GM19351 (cell line): ENCODE data around the gene TAF4B.
"Not testable (repeated sequence)": the region's sequence is repeated elsewhere in the genome, so short reads cannot be mapped to it uniquely, and the experiment has no call there.

Experiments
- ATAC-seq: cut with Tn5 transposase; IDR thresholded peaks from one replicate; pipeline ENCODE4 v1.9.1; 2021; ENCODE audit warnings: mild to moderate bottlenecking, moderate library complexity; ENCODE audit not compliant: unreplicated experiment

The TAF4B gene, protein sequence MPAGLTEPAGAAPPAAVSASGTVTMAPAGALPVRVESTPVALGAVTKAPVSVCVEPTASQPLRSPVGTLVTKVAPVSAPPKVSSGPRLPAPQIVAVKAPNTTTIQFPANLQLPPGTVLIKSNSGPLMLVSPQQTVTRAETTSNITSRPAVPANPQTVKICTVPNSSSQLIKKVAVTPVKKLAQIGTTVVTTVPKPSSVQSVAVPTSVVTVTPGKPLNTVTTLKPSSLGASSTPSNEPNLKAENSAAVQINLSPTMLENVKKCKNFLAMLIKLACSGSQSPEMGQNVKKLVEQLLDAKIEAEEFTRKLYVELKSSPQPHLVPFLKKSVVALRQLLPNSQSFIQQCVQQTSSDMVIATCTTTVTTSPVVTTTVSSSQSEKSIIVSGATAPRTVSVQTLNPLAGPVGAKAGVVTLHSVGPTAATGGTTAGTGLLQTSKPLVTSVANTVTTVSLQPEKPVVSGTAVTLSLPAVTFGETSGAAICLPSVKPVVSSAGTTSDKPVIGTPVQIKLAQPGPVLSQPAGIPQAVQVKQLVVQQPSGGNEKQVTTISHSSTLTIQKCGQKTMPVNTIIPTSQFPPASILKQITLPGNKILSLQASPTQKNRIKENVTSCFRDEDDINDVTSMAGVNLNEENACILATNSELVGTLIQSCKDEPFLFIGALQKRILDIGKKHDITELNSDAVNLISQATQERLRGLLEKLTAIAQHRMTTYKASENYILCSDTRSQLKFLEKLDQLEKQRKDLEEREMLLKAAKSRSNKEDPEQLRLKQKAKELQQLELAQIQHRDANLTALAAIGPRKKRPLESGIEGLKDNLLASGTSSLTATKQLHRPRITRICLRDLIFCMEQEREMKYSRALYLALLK

GRCh38 chr18:26226229-26227050, at the start of gene TAF4B:
TAF4B (plus strand) TSS chr18:26226445; CDS start chr18:26226934, 489 bp downstream.
- ATAC-seq = peak; percentile 81

- no peak for ATAC-seq
These were observed 44.9 kb upstream of the TAF4B start for GRCh38 chr18:26181343-26181826.

DNA sequence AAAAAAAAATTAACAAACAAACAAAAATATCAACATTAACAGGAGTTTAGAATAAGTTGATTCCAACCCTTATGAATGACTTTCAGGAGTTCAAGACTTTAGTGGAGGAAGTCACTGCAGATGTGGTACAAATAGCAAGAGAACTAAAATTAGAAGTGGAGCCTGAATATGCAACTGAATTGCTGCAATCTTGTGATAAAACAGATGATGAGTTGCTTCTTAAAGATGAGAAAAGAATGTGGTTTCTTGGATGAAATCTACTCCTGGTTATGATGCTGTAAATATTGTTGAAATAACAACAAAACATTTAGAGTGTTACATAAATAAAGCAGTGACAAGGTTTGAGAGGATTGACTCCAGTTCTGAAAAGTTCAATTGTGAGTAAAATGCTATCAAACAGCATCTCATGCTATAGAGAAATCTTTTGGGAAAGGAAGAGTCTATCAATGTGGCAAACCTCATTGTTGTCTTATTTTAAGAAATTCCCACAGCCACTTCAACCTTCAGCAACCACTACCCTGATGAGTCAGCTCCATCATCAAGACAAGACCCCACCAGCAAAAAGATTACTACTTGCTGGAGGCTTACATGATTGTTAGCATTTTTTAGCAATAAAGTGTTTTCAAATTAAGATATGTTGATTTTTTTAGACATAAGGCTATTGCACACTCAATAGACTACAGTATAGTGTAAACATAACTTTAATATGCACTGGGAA, 42.7 kb upstream of the TAF4B start:
- ATAC-seq = no peak

GRCh38 chr18:26185267-26185666, 41.0 kb upstream of the TAF4B start:
- no peak for ATAC-seq

DNA sequence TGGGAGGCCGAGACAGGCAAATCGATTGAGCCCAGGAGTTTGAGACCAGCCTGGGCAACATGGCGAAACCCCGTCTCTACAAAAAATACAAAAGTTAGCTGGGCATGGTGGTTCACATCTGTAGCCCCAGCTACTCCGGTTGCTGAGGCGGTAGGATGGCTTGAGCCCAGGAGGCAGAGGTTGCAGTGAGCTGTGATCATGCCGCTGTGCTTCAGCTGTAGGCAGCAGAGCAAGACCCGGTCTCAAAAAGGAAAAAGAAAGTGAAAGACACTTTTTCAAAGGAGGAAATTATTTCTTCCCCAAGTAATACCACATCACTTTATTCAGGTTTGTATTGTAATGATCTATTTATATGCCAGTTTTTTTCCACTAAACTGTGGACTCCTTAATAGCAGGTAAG, 35.7 kb upstream of the TAF4B start:
- peak; percentile 85 for ATAC-seq

- ATAC-seq = no peak
These were observed 34.0 kb upstream of the TAF4B start for GRCh38 chr18:26192233-26192632.

DNA sequence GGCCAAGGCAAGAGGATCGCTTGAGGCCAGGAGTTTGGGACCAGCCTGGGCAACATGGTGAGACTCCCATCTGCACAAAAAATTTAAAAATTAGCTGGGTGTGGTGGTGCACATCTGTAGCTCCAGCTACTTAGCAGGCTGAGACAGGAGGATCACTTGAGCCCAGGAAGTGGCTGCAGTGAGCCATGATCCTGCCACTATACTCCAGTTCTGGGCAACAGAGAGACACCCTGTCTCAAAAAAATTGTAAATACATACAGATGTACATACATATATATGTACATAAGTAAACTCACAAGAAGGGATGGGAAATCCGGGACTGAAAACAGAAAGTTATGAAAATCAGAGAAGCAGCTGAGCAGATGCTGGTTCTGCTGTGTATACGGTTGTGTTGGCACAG, 29.6 kb upstream of the TAF4B start:
- ATAC-seq = no peak

- not testable (repeated sequence) for ATAC-seq
These were observed 24.2 kb upstream of the TAF4B start for GRCh38 chr18:26202001-26202400.

- ATAC-seq = no peak
These were observed 20.9 kb upstream of the TAF4B start for GRCh38 chr18:26205318-26205717.

DNA sequence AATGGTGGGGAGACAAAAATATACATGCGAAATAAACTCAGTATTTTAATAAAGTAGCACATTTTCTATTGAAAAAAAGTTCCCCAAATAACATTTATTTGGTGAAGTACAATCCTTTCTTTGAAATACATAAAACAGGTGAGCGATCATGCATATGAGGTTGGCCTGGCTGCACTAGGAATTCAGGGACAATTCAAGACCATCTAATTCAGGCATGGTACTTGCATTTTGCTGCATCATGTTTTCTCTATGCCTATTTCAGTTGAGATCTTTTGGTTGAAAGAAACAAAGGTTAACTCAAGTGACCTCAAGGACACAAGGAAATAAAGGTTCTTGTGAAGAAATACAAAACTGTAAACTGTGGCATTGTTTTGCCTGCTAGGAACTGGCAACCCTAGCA, 19.8 kb upstream of the TAF4B start:
- ATAC-seq = no peak

- no peak for ATAC-seq
These were observed 18.3 kb upstream of the TAF4B start for GRCh38 chr18:26207937-26208336.

GRCh38 chr18:26208977-26209376, 17.3 kb upstream of the TAF4B start:
- ATAC-seq = no peak

DNA sequence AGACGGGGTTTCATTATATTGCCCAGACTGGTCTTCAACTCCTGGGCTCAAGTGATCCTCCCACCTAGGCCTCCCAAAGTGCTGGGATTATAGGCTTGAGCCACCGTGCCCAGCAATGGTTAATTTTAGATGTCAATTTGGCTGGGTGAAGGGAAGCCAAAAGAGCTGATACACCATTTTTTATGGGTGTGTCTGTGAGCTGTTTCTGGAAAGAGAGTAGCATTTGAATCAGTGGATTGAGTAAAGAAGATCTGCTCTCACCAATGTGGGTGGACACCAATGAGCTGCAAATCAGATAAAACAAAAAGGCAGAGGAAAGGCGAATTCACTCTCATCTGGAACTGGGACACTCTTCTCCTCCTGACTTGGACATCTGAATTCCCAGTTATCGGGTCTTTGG, 16.1 kb upstream of the TAF4B start:
- no peak for ATAC-seq

DNA sequence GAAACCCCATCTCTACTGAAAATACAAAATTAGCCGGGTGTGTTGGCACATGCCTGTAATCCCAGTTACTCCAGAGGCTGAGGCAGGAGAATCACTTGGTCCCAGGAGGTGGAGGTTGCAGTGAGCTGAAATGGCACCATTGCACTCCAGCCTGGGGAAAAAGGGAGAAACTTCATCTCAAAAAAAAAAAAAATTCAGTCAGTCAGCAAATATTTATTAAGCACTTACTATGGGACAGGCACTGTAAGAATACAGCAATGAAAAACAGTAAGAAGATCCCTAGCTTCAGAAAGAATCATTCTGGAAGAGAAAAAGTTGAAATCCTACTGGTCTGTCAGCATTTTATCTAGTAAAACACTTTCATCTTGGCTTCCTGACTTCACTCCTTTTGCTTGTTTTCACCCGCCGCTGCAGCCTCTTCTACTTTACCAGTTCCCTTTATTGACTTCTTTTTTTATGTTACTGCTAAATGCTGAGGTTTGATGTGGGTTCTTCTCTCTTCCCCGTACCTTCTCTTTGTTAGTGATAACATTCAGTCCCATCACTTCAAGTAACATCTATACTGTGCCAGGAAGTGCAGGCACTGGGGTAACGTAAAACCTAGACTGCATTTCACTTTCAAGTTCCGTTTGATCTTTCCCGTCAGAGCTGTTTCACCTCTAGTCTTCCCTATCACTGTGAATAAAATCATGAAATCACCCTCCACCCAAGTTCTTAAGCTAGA, 10.8 kb upstream of the TAF4B start:
- ATAC-seq = peak; percentile 98

GRCh38 chr18:26225022-26225693, 1.1 kb upstream of the TAF4B start:
- ATAC-seq = no peak

- ATAC-seq = peak; percentile 1
These were observed 373 bp upstream of the TAF4B start for GRCh38 chr18:26225915-26226228.

DNA sequence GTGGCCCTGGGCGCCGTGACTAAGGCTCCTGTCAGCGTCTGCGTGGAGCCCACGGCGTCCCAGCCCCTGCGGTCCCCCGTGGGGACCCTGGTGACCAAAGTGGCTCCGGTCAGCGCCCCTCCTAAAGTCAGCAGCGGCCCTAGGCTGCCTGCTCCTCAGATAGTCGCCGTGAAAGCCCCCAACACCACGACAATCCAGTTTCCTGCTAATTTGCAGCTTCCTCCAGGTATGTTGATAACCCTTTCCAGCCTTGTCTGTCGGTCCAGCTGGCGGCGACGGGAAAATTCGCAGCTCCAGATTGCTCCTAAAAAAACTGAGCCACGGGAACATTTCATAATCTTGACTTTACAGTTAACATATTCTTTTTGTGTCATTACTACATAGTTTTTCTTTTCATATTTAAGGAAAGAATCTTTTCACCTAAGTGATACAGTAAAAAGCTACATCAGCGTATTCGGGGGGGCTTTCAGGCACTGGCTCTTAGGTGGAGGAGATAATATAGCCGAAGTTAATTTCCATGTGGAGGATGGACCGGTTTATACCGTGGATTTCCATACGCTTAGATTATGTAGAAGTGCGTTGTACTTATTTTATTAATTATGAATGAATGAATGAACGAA, 916 bp downstream of the TAF4B start:
- ATAC-seq = no peak

DNA sequence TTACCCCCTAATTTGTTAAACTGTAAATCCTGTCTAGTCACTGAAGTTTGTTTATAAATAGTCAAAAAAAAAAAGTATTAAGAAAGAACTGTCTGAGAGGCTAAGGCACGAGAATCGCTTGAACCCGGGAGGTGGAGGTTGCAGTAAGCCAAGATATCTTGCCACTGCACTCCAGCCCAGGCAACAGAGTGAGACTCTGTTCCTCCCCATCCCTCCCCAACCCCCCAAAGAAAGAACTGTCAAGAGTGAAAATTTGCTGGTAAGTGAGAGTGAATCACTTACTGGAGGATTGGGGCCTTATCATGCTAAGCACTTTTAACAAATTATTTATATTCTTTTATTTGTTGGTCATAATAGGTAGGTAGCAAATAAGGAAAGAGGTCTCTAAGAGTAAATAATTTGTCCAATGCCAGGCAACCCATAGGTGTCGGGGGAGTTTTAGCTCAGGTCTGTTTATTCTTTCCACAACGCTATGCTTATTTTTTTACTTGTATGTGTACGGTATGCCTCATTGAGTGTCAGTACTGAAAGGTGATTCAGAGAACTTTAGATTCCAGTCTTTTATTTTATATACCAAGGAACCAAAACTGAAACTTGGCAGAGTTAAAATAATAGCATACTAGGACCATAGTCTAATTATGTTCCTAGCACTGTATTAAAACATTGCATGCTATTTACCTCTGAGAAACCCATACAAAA, 2.5 kb downstream of the TAF4B start:
- ATAC-seq = no peak
